Vagina (tissue), 2 donors: ENCODE results near the gene OR13C9. TPM values are rescaled to one million over a fixed set of nuclear protein-coding genes. Genes with fewer than 3 reads are reported as not detected.
"Not testable (repeated sequence)": the region's sequence is repeated elsewhere in the genome, so short reads cannot be mapped to it uniquely, and the experiment has no call there.

ENCODE experiments used
- DNase-seq, 2 donors: peaks; one replicate each; pipeline ENCODE4 v3.0.0-alpha.2; 2017; ENCODE audit errors: extremely low spot score in 2 of 2
- H3K27ac ChIP-seq: fragments of 200-600 bp; sonication (generic); one replicate; pipeline ENCODE4 v1.5.1; 2019
- H3K27me3 ChIP-seq: fragments of 200-600 bp; sonication (generic); one replicate; pipeline ENCODE4 v1.5.1; 2019
- H3K36me3 ChIP-seq, 2 donors: fragments of 200-600 bp; sonication (generic); one replicate each; pipeline ENCODE4 v1.5.1; 2017 to 2019
- H3K4me1 ChIP-seq: fragments of 200-600 bp; sonication (generic); one replicate; pipeline ENCODE4 v1.5.1; 2019
- H3K4me3 ChIP-seq, 2 donors: fragments of 200-600 bp; sonication (generic); 1 replicate in 1 of 2; 2 replicates in 1 of 2; pipeline ENCODE4 v1.5.1; 2016 to 2019
- H3K9me3 ChIP-seq: fragments of 200-600 bp; sonication (generic); one replicate; pipeline ENCODE4 v1.5.1; 2019
- POLR2A ChIP-seq, 2 donors: fragments of 450-650 bp; IDR thresholded peaks; one replicate each; pipeline ENCODE4 v1.6.1; 2017; ENCODE audit warnings: antibody characterized with exemption in 2 of 2, mild to moderate bottlenecking in 2 of 2, moderate library complexity in 2 of 2
- POLR2AphosphoS5 ChIP-seq, 2 donors: sonication (generic); formaldehyde crosslinking; IDR thresholded peaks; one replicate each; pipeline ENCODE4 v1.9.0; 2017; ENCODE audit warnings: antibody characterized with exemption in 2 of 2, mild to moderate bottlenecking in 2 of 2, low read depth in 1 of 2; ENCODE audit not compliant: insufficient read depth in 1 of 2
- intact Hi-C: fragments of 100-400 bp; cut with DNase I; formaldehyde crosslinking; loops from one replicate; pipeline ENCODE4 v1.15.1; 2023
- total RNA-seq: library from RNA; depleted of rRNA; stranded (reverse); fragments of >200 nt; gene quantifications from one replicate; pipeline ENCODE4 v1.2.3, GENCODE V29; 2016
- TF ChIP-seq, protein P1 (sequence below), 3 experiments: fragments of 450-650 bp in 2 of 3; fragments of 200-600 bp in 1 of 3; sonication (generic) in 1 of 3; IDR thresholded peaks; one replicate each; pipeline ENCODE4 v1.5.1; 2017 to 2019; ENCODE audit warnings: antibody characterized with exemption in 3 of 3, mild to moderate bottlenecking in 2 of 3, moderate library complexity in 2 of 3

OR13C9 gene, protein sequence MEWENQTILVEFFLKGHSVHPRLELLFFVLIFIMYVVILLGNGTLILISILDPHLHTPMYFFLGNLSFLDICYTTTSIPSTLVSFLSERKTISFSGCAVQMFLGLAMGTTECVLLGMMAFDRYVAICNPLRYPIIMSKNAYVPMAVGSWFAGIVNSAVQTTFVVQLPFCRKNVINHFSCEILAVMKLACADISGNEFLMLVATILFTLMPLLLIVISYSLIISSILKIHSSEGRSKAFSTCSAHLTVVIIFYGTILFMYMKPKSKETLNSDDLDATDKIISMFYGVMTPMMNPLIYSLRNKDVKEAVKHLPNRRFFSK
- not detected for total RNA-seq

GRCh38 chr9:104618104-104618503 lies at the start of gene OR13C9:
Gene OR13C9, minus strand, starts transcription at chr9:104618204. Its CDS starts 0 bp downstream, at chr9:104618204.
- intact Hi-C loops = no loop called here
- Histone ChIP-seq H3K4me1 (no peaks in the 10 kb centered on the region), H3K27me3 (no peaks in the 10 kb centered on the region), H3K36me3 (no peaks in the 10 kb centered on the region), H3K27ac (no peak within 1 kb of the TSS), H3K9me3 (no peaks in the 10 kb centered on the region), H3K4me3 (no peak within 1 kb of the TSS)
- no peak for DNase-seq
- TF ChIP-seq, protein P1, sequence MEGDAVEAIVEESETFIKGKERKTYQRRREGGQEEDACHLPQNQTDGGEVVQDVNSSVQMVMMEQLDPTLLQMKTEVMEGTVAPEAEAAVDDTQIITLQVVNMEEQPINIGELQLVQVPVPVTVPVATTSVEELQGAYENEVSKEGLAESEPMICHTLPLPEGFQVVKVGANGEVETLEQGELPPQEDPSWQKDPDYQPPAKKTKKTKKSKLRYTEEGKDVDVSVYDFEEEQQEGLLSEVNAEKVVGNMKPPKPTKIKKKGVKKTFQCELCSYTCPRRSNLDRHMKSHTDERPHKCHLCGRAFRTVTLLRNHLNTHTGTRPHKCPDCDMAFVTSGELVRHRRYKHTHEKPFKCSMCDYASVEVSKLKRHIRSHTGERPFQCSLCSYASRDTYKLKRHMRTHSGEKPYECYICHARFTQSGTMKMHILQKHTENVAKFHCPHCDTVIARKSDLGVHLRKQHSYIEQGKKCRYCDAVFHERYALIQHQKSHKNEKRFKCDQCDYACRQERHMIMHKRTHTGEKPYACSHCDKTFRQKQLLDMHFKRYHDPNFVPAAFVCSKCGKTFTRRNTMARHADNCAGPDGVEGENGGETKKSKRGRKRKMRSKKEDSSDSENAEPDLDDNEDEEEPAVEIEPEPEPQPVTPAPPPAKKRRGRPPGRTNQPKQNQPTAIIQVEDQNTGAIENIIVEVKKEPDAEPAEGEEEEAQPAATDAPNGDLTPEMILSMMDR (IDR thresholded peaks at IDR 0.05) = no peak
- TF ChIP-seq POLR2AphosphoS5 (IDR thresholded peaks at IDR 0.05; ENCODE audit: insufficient read depth in 1 of 2, low read depth in 1 of 2) = no peak
- no peak for TF ChIP-seq POLR2A (IDR thresholded peaks at IDR 0.05)

DNA sequence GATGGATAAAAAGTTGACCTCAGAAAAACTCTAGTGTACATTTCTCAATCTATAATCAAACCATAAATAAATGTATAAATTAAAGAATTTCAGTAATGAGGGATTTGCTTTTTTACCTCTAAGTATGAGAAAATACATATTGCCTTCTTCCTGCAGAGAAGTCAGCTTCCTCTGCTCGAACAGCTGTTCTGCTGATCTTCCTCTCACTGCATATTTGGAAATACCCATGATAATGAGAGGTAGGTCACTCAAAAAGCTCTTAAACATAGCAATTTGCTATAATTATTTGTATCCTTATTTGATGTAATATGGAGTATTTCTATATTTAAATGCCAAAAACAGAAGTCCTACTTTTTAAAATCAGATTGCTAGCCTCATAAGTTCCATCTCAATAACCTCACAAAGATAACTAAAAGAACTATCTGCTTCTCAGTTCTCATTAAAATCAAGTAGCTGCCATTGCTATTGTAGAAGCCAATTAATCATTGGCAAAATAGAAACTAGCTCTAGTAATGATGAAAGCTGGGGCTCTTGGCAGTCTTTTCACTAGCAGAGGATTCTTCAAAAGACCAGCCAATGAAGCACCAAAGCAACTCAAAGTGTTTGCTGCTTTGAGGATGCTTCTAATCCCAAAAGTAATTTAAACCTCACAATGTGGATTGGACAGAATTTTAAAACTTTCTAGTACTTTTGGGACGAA lies 40.6 kb upstream of the OR13C9 start:
- TF ChIP-seq POLR2A (IDR thresholded peaks at IDR 0.05) = no peak
- no peak for TF ChIP-seq POLR2AphosphoS5 (IDR thresholded peaks at IDR 0.05; ENCODE audit: insufficient read depth in 1 of 2, low read depth in 1 of 2)
- TF ChIP-seq, protein P1 (IDR thresholded peaks at IDR 0.05) = no peak
- no peaks in the 10 kb centered on the region for H3K36me3 ChIP-seq
- intact Hi-C loops = no loop called here
- H3K27ac ChIP-seq = no peak overlapping the region
- no peak for DNase-seq
- H3K27me3 ChIP-seq = no peaks in the 10 kb centered on the region
- no peaks in the 10 kb centered on the region for H3K9me3 ChIP-seq
- H3K4me1 ChIP-seq = no peaks in the 10 kb centered on the region
- no peak overlapping the region for H3K4me3 ChIP-seq

- Histone ChIP-seq H3K4me3 (no peak overlapping the region), H3K4me1 (no peaks in the 10 kb centered on the region), H3K9me3 (no peaks in the 10 kb centered on the region), H3K36me3 (no peaks in the 10 kb centered on the region), H3K27me3 (no peaks in the 10 kb centered on the region), H3K27ac (no peak overlapping the region)
- intact Hi-C loops = no loop called here
- TF ChIP-seq POLR2A (IDR thresholded peaks at IDR 0.05) (no peak), POLR2AphosphoS5 (IDR thresholded peaks at IDR 0.05; ENCODE audit: insufficient read depth in 1 of 2, low read depth in 1 of 2) (no peak)
- TF ChIP-seq, protein P1 (IDR thresholded peaks at IDR 0.05) = no peak
- DNase-seq = no peak
Measured at GRCh38 chr9:104635456-104635855, 17.5 kb upstream of the OR13C9 start.

GRCh38 chr9:104633976-104634520 lies 16.0 kb upstream of the OR13C9 start:
- no peaks in the 10 kb centered on the region for H3K9me3 ChIP-seq
- H3K36me3 ChIP-seq = no peaks in the 10 kb centered on the region
- no peaks in the 10 kb centered on the region for H3K4me1 ChIP-seq
- no peak overlapping the region for H3K27ac ChIP-seq
- TF ChIP-seq POLR2A (IDR thresholded peaks at IDR 0.05) = no peak
- no peak for TF ChIP-seq POLR2AphosphoS5 (IDR thresholded peaks at IDR 0.05; ENCODE audit: insufficient read depth in 1 of 2, low read depth in 1 of 2)
- TF ChIP-seq, protein P1 (IDR thresholded peaks at IDR 0.05) = no peak
- no peak overlapping the region for H3K4me3 ChIP-seq
- DNase-seq = no peak
- no peaks in the 10 kb centered on the region for H3K27me3 ChIP-seq
- intact Hi-C loops = no loop called here

DNA sequence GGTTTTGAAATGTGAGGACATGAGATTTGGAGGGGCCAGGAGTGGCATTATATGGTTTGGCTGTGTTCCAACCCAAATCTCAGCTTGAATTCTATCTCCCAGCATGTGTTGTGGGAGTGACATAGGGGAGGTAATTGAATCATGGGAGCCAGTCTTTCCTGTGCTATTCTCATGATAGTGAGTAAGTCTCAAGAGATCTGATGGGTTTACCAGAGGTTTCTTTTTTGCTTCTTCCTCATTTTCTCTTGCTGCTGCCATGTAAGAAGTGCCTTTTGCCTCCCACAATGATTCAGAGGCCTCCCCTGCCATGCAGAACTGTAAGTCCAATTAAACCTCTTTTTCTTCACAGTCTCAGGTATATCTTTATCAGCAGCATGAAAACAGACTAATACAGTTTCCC lies 8.0 kb upstream of the OR13C9 start:
- H3K9me3 ChIP-seq, intact Hi-C loops, H3K27ac ChIP-seq, H3K4me1 ChIP-seq, DNase-seq, H3K4me3 ChIP-seq, H3K27me3 ChIP-seq, H3K36me3 ChIP-seq: not testable (repeated sequence)
